ENCODE measurements around the gene TLR7.

The TLR7 gene

DNA sequence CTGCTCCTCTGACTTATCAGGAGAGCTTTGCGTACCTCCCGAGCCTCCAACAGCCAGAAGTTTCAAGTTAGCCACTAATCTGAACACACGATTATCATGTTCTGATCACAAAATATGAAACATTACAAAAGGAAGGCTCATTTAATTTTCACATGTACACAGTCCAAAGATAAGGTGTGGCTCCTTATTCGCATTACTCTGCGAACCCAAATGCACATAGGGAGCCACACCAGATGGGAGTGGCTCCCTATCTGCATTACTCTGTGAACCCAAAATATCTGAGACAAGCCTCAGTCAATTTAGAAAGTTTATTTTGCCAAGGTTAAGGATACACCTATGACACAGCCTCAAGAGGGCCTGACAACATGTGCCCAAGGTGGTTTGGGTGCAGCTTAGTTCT is 68.0 kb downstream of the TLR7 start:
- TF ChIP-seq TAF1 (IDR thresholded peaks at IDR 0.05; ENCODE audit: borderline replicate concordance, insufficient read depth, low read length), result no peak
- TF ChIP-seq FOXP2 (optimal IDR thresholded peaks at IDR 0.05; ENCODE audit: borderline replicate concordance, extremely low read depth, extremely low read length, insufficient read depth), result no peak
- no peak for TF ChIP-seq SIN3A (IDR thresholded peaks at IDR 0.05; ENCODE audit: borderline replicate concordance, insufficient read depth, low read length)
- TF ChIP-seq REST (IDR thresholded peaks at IDR 0.05; ENCODE audit: insufficient read depth in 1 of 2, low read depth in 2 of 2, low read length in 2 of 2), result no peak
- no peak for TF ChIP-seq POLR2AphosphoS5 (IDR thresholded peaks at IDR 0.05; ENCODE audit: low read depth, low read length)

- TF ChIP-seq TAF1 (IDR thresholded peaks at IDR 0.05; ENCODE audit: borderline replicate concordance, insufficient read depth, low read length) (no peak), FOXP2 (optimal IDR thresholded peaks at IDR 0.05; ENCODE audit: borderline replicate concordance, extremely low read depth, extremely low read length, insufficient read depth) (no peak), POLR2AphosphoS5 (IDR thresholded peaks at IDR 0.05; ENCODE audit: low read depth, low read length) (no peak), SIN3A (IDR thresholded peaks at IDR 0.05; ENCODE audit: borderline replicate concordance, insufficient read depth, low read length) (no peak), REST (IDR thresholded peaks at IDR 0.05; ENCODE audit: insufficient read depth in 1 of 2, low read depth in 2 of 2, low read length in 2 of 2) (no peak)
Observed at GRCh38 chrX:12936947-12937346, 70.1 kb downstream of the TLR7 start.

Data from PFSK-1 (cell line).